Fibroblast of upper back skin (primary cell): ENCODE measurements around the gene EPDR1.
"Not testable (repeated sequence)": the region's sequence is repeated elsewhere in the genome, so short reads cannot be mapped to it uniquely, and the experiment has no call there.

ENCODE experiments used
- DNase-seq: peaks from one replicate; pipeline ENCODE4 v3.0.0-alpha.2; 2013

Gene EPDR1

GRCh38 chr7:37930226-37930948, 9.9 kb downstream of the EPDR1 start:
- DNase-seq: peak; percentile 65

- DNase-seq: no peak
These were observed 12.1 kb downstream of the EPDR1 start for GRCh38 chr7:37932543-37932942.

GRCh38 chr7:37933018-37933566, 12.7 kb downstream of the EPDR1 start:
- no peak for DNase-seq

- peak; percentile 38 for DNase-seq
These were observed 22.6 kb downstream of the EPDR1 start for GRCh38 chr7:37942934-37943610.

GRCh38 chr7:37943905-37944736, 23.7 kb downstream of the EPDR1 start:
- DNase-seq: no peak

GRCh38 chr7:37944737-37945054, 24.3 kb downstream of the EPDR1 start:
- DNase-seq: peak; percentile 32

GRCh38 chr7:37945336-37945735, 24.9 kb downstream of the EPDR1 start:
- DNase-seq: peak; percentile 54

GRCh38 chr7:37947138-37947940, 26.9 kb downstream of the EPDR1 start:
- DNase-seq: no peak

- no peak for DNase-seq
These were observed 27.4 kb downstream of the EPDR1 start for GRCh38 chr7:37947941-37948210.

GRCh38 chr7:37952240-37952639, 31.8 kb downstream of the EPDR1 start:
- no peak for DNase-seq

GRCh38 chr7:37954217-37954616, 33.8 kb downstream of the EPDR1 start:
- not testable (repeated sequence) for DNase-seq

GRCh38 chr7:37956791-37957190, 36.4 kb downstream of the EPDR1 start:
- DNase-seq: no peak

- no peak for DNase-seq
These were observed 37.0 kb downstream of the EPDR1 start for GRCh38 chr7:37957221-37957970.

- DNase-seq: peak; percentile 38
These were observed 40.0 kb downstream of the EPDR1 start for GRCh38 chr7:37960483-37960882.

GRCh38 chr7:37961251-37961650, 40.8 kb downstream of the EPDR1 start:
- DNase-seq: no peak

- DNase-seq: no peak
These were observed 43.8 kb downstream of the EPDR1 start for GRCh38 chr7:37964196-37964595.

GRCh38 chr7:37970211-37970610, 49.8 kb downstream of the EPDR1 start:
- no peak for DNase-seq

GRCh38 chr7:37971491-37971890, 51.1 kb downstream of the EPDR1 start:
- peak; percentile 76 for DNase-seq

GRCh38 chr7:37973915-37974314, 53.5 kb downstream of the EPDR1 start:
- no peak for DNase-seq

- DNase-seq: no peak
These were observed 54.3 kb downstream of the EPDR1 start for GRCh38 chr7:37974711-37975110.

GRCh38 chr7:37977243-37977642, 56.8 kb downstream of the EPDR1 start:
- no peak for DNase-seq

GRCh38 chr7:37981664-37982063, 61.2 kb downstream of the EPDR1 start:
- DNase-seq: no peak
